Stimulated activated CD8-positive, alpha-beta memory T cell treated with anti-CD3 and anti-CD28 coated beads, Interleukin-4, amount 100 ng/mL, for 4 hours (primary cell): ENCODE data around the gene PRKAR1B.
"Not testable (repeated sequence)": the region's sequence is repeated elsewhere in the genome, so short reads cannot be mapped to it uniquely, and the experiment has no call there.

Source experiments
- DNase-seq, 2 donors: peaks; one replicate each; pipeline ENCODE4 v3.0.0-alpha.2; 2020; ENCODE audit warnings: low read depth in 2 of 2, low spot score in 1 of 2

Gene PRKAR1B

GRCh38 chr7:757741-758163 lies 30.7 kb upstream of the PRKAR1B start:
- DNase-seq, result no peak

GRCh38 chr7:756928-757560 lies 30.0 kb upstream of the PRKAR1B start:
- DNase-seq, result no peak

GRCh38 chr7:756231-756927 lies 29.3 kb upstream of the PRKAR1B start:
- DNase-seq, result no peak

GRCh38 chr7:755413-755805 lies 28.3 kb upstream of the PRKAR1B start:
- no peak for DNase-seq

GRCh38 chr7:754531-755412 lies 27.7 kb upstream of the PRKAR1B start:
- no peak for DNase-seq

- no peak for DNase-seq
Measured at GRCh38 chr7:753190-753589, 26.1 kb upstream of the PRKAR1B start.

- not testable (repeated sequence) for DNase-seq
Measured at GRCh38 chr7:752256-752655, 25.2 kb upstream of the PRKAR1B start.

GRCh38 chr7:751826-752225 lies 24.7 kb upstream of the PRKAR1B start:
- no peak for DNase-seq

- DNase-seq, result no peak
Measured at GRCh38 chr7:750111-750905, 23.2 kb upstream of the PRKAR1B start.

- DNase-seq, result no peak
Measured at GRCh38 chr7:749140-749551, 22.1 kb upstream of the PRKAR1B start.

GRCh38 chr7:748446-748845 lies 21.4 kb upstream of the PRKAR1B start:
- DNase-seq, result no peak

- DNase-seq, result no peak
Measured at GRCh38 chr7:747186-747585, 20.1 kb upstream of the PRKAR1B start.

- DNase-seq, result no peak
Measured at GRCh38 chr7:746155-747061, 19.3 kb upstream of the PRKAR1B start.

- no peak for DNase-seq
Measured at GRCh38 chr7:745431-746154, 18.5 kb upstream of the PRKAR1B start.

- DNase-seq, result no peak
Measured at GRCh38 chr7:744854-745430, 17.9 kb upstream of the PRKAR1B start.

GRCh38 chr7:744128-744520 lies 17.0 kb upstream of the PRKAR1B start:
- DNase-seq, result not testable (repeated sequence)

GRCh38 chr7:743341-744127 lies 16.5 kb upstream of the PRKAR1B start:
- not testable (repeated sequence) for DNase-seq

- DNase-seq, result no peak
Measured at GRCh38 chr7:742791-743190, 15.7 kb upstream of the PRKAR1B start.
